A673 (cell line): Measurements from ENCODE around the gene SHMT1. TPM values are rescaled to one million over a fixed set of nuclear protein-coding genes. Genes with fewer than 3 reads are reported as not detected.
"Not testable (repeated sequence)": the region's sequence is repeated elsewhere in the genome, so short reads cannot be mapped to it uniquely, and the experiment has no call there.

ENCODE experiments used
- BruUV-seq: library from RNA; stranded (reverse); fragments of 400-500 nt; replicated peaks from 2 replicates; lab custom pipeline; 2021; lab: Mats Ljungman, UMichigan
- CTCF ChIA-PET: fragments of 300-600 bp; sonication (Branson Sonifier 250); formaldehyde crosslinking; loops from one replicate; lab custom pipeline; 2022; ENCODE audit warnings: antibody characterized with exemption; lab: Charles Lee
- POLR2A ChIA-PET: fragments of 300-600 bp; sonication (Branson Sonifier 250); formaldehyde crosslinking; loops from one replicate; lab custom pipeline; 2022; ENCODE audit warnings: antibody characterized with exemption; ENCODE audit not compliant: low non-redundant PET; lab: Charles Lee
- DNase-seq: peaks from one replicate; pipeline ENCODE4 v3.0.0-alpha.2; 2015; ENCODE audit warnings: low spot score
- H3K27ac ChIP-seq: fragments of 200-600 bp; sonication (generic); 2 replicates; pipeline ENCODE4 v1.5.1; 2016; ENCODE audit warnings: mixed run types, low read depth, mild to moderate bottlenecking, mixed read lengths, antibody characterized with exemption, low read length; ENCODE audit not compliant: poor library complexity, severe bottlenecking
- H3K27me3 ChIP-seq: fragments of 200-600 bp; sonication (generic); replicated peaks from 2 replicates; pipeline ENCODE4 v1.6.1; 2017; ENCODE audit warnings: mixed run types, low read depth, mild to moderate bottlenecking, mixed read lengths, antibody characterized with exemption, low read length; ENCODE audit not compliant: insufficient read depth, poor library complexity
- H3K36me3 ChIP-seq: fragments of 200-600 bp; sonication (generic); 2 replicates; pipeline ENCODE4 v1.6.1; 2016; ENCODE audit warnings: mixed run types, mild to moderate bottlenecking, mixed read lengths, antibody characterized with exemption, low read length; ENCODE audit not compliant: insufficient read depth, poor library complexity, severe bottlenecking
- H3K4me1 ChIP-seq: fragments of 200-600 bp; sonication (generic); 2 replicates; pipeline ENCODE4 v1.6.1; 2017; ENCODE audit warnings: mixed run types, mild to moderate bottlenecking, mixed read lengths, antibody characterized with exemption, low read length; ENCODE audit not compliant: insufficient read depth, poor library complexity, severe bottlenecking
- H3K4me3 ChIP-seq: fragments of 200-600 bp; sonication (generic); 2 replicates; pipeline ENCODE4 v1.5.1; 2016; ENCODE audit warnings: low read depth, mixed run types, mild to moderate bottlenecking, mixed read lengths, low read length; ENCODE audit not compliant: poor library complexity, severe bottlenecking
- H3K9me3 ChIP-seq: fragments of 200-600 bp; sonication (generic); 2 replicates; pipeline ENCODE4 v1.6.1; 2016; ENCODE audit warnings: mixed run types, low read depth, mild to moderate bottlenecking, mixed read lengths, antibody characterized with exemption, low read length; ENCODE audit not compliant: poor library complexity, severe bottlenecking
- CTCF ChIP-seq: fragments of 300-800, 200-600 bp; sonication (generic); conservative IDR thresholded peaks from 2 replicates; pipeline ENCODE4 v1.5.1; 2017; ENCODE audit warnings: low read depth, mild to moderate bottlenecking, antibody characterized with exemption, low read length, moderate library complexity, mixed read lengths
- EZH2 ChIP-seq: fragments of 200-600 bp; sonication (generic); IDR thresholded peaks from 2 replicates; pipeline ENCODE4 v1.6.1; 2017; ENCODE audit warnings: borderline replicate concordance, low read depth, mild to moderate bottlenecking, mixed read lengths, antibody characterized with exemption, low read length; ENCODE audit not compliant: poor library complexity, severe bottlenecking
- intact Hi-C: fragments of 100-400 bp; cut with micrococcal nuclease; formaldehyde crosslinking; loops from one replicate; pipeline ENCODE4 v1.10.0; 2022; ENCODE audit not compliant: unreplicated experiment
- total RNA-seq: library from RNA; stranded (reverse); gene quantifications from 2 replicates; pipeline ENCODE4 v1.2.3, GENCODE V29; 2021

The SHMT1 gene
- total RNA-seq, 1 experiment from 2014 or later: 54.0 TPM

DNA sequence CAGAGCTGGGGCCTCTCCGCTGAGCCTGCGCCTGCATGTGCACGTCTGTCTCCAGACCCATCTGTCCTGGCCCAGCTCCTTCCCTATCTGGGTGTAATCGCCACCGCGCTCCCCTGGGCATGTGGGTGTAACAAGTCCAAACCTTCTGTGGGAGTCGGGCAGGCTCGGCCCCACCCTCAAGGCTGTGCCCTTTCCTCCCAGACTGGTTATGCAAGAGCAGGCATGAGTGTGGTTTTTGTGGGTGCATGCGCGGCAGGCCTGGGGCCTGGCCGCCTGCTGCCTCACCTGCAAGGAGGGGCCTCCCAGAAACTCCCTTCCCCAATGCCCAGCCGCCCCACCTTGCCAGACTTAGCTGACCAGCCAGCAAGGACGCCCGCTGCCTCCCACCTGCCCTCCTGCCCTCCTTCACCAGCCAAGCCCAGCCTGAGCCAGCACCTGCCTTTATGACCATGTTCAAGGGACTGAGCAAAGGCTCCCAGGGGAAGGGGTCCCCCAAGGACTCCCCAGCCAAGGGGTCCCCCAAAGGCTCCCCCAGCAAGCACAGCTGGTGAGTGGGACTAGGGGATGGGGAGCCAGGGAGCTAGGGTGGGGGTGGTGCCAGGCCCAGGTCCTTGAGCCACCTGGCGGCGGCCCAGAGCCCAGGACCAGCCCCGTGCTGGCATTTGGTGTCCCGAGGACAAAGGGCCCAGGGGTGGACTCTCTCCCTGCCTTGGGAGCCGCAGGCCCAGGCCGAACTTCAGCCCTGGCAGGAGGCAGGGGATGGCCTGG, 14.3 kb upstream of the SHMT1 start, which contains the start of gene EVPLL:
EVPLL (plus strand) TSS at position 342 of the 768 bp plus-strand sequence. CDS start 3,160 bp downstream, outside the sequence.
- ChIA-PET CTCF (no interaction called here), POLR2A (no interaction called here)
- BruUV-seq: no TSS peak
- Histone ChIP-seq H3K4me1 (no peaks in the 10 kb centered on the region), H3K27ac (no peak within 1 kb of the TSS), H3K9me3 (no peaks in the 10 kb centered on the region), H3K27me3 (no peaks in the 10 kb centered on the region), H3K4me3 (no peak within 1 kb of the TSS), H3K36me3 (no peaks in the 10 kb centered on the region)
- TF ChIP-seq CTCF: no peak
- no peak for TF ChIP-seq EZH2
- intact Hi-C loops: no loop called here
- no peak for DNase-seq

- Histone ChIP-seq H3K4me1 (no peaks in the 10 kb centered on the region), H3K36me3 (no peaks in the 10 kb centered on the region), H3K27me3 (no peaks in the 10 kb centered on the region), H3K9me3 (no peaks in the 10 kb centered on the region), H3K27ac (no peak overlapping the region), H3K4me3 (no peak overlapping the region)
- TF ChIP-seq CTCF (no peak), EZH2 (no peak)
- intact Hi-C loops: no loop called here
- ChIA-PET POLR2A (interaction anchor here (0.6 kb wide), 1 partner anchor 494 kb away, joined by 6 read pairs; no protein-coding TSS in a partner anchor), CTCF (no interaction called here)
- no peak for DNase-seq
- BruUV-seq: no TSS peak
Observed at GRCh38 chr17:18374216-18374615, 10.9 kb upstream of the SHMT1 start.

DNA sequence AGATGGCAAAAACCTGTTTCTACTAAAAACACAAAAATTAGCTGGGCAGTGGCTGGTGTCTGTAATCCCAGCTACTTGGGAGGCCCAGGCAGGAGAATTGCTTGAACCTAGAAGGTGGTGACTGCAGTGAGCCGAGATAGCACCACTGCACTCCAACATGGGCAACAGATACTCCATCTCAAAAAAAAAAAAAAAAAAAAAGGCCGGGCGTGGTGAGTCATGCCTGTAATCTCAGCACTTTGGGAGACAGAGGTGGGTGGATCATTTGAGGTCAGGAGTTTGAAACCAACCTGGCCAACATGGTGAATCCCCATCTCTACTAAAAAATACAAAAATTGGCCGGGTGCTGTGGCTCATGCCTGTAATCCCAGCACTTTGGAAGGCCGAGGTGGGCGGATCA, 9.8 kb upstream of the SHMT1 start:
- H3K4me1 ChIP-seq, H3K4me3 ChIP-seq, H3K27ac ChIP-seq, intact Hi-C loops, DNase-seq, CTCF ChIA-PET, POLR2A ChIA-PET, H3K9me3 ChIP-seq, H3K27me3 ChIP-seq, H3K36me3 ChIP-seq, BruUV-seq: not testable (repeated sequence)
